Inferior parietal cortex (tissue), 1 donor: Measurements from ENCODE around the gene HTR3E.
"Not testable (repeated sequence)": the region's sequence is repeated elsewhere in the genome, so short reads cannot be mapped to it uniquely, and the experiment has no call there.

Experiments
- DNase-seq: peaks from one replicate; pipeline ENCODE4 v3.0.0-alpha.2; 2016; ENCODE audit errors: extremely low spot score

The HTR3E gene

GRCh38 chr3:184110316-184110725, 13.5 kb downstream of the HTR3E start:
- no peak for DNase-seq

DNA sequence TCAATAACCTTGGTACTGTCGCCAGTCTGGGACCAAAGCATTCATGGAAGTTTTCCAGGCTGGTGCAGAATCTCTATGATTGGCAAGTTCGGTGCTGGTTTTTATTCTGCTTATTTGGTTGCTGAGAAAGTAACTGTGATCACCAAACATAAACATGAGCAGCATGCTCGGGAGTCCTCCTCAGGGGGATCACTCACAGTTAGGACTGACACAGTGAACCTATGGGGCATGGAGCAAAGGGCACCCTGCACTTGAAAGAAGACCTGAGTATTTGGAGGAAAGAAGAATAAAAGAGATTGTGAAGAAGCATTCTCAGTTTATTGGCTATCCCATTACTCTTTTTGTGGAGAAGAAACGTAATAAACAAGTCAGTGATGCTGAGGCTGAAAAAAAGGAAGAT, 19.2 kb downstream of the HTR3E start:
- no peak for DNase-seq

- no peak for DNase-seq
Measured at GRCh38 chr3:184117636-184118035, 20.8 kb downstream of the HTR3E start.

DNA sequence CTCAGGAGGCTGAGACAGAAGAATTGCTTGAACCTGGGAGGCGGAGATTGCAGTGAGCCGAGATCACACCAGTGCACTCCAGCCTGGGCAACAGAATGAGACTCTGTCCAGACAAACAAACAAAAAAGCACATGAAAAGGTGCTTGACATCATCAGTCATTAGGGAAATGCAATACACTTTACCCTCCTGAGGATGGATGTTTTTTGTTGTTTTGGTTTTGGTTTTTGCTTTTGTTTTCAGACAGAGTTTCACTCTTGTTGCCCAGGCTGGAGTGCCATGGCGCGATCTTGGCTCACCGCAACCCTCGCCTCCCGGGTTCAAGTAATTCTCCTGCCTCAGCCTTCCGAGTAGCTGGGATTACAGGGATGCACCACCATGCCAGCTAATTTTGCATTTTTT, 24.2 kb downstream of the HTR3E start:
- DNase-seq: not testable (repeated sequence)

DNA sequence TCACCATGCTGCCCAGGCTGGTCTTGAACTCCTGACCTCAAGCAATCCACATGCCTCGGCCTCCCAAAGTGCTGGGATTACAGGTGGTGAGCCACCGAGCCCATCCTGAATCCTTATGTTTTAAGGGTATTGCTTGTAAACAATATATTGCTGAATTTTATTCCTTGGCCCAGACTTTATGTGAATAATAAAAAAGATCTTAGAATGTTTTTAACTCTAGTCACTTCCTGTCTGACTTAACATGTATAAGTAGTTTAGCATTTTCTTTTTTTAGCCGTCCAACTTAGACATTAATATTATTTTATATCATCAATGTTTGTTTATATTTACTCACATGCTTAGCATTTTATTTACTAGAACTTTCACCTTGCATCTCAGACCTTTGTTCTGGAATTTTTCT, 29.1 kb downstream of the HTR3E start:
- DNase-seq: no peak

- DNase-seq: no peak
Measured at GRCh38 chr3:184129012-184129411, 32.1 kb downstream of the HTR3E start.

DNA sequence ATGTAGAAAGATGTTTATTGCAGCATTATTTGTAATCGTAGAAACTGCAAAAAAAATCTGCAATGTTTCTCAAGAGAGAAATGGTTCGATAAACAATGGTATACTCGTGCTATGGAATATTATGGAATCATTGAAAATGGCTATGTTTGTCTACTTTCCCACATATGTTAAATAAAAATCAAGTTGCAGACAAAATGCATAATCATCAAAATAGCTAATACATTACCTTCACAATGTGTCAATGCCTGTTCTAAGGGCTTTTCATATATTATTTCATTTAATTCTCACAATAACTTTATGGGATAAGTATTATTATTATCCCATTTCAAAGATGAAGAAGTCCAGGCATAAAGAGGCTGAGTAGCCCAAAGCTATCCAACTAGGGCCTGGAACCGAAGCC, 36.1 kb downstream of the HTR3E start:
- no peak for DNase-seq

DNA sequence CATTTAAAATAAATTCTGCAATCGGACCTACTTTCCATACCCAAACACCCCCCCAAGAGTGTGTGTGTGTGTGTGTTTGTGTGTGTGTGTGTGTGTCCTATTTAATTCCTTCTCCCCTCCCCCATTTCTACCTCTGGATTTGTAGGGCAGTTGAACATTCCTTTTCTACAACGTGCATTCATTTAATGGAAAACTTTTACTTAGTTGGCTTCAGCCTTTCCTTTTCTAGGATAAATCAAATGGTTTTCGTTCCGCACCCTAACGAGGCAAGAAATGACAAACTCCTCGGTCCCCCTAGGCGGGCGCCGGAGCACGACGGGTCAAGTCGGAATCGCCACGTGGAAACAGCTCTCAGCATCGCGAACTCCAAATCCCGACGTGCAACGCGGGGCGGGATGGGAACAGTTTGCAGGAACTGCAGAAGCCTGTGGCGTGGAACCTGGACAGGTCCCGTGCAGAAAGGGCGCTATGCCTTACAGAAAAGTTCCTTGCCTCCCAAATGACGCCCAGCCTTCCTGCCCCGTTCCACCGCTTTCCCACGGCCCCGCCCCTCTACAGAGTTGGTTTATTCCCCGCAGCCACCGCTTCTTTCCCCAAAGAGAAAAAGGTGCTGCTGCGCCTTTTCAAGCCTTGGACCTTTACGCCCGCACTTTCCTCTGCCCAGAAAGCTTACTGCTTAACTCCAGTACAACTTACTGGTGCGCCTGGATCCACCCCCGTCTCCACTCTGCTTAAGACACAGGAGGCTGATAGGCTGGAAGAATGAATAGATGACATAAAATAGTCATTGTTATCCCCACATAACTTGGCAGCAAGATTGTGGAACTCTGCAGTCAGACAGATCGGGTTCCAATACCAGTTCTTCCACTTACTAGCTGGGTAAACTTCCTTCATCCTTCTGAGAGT, 37.2 kb downstream of the HTR3E start:
- peak; percentile 90 for DNase-seq

DNA sequence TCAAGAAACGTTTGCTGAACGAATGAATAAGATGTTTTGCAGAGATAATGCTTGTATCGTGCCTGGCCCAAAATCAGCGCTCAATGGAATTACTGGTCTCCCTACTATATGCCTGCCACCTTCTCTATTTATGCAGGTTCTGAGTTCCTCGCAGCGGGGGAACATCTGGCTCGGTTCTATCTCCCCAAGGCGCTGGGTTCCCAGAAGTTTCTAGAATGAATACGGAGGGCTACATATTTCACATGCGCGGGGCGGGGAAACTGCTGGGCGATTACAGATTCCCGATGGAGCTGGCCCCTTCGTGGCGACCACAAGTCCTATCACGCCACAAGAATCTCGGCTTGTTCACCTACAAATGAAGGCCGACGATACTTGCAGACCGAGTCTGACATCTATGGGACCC, 37.9 kb downstream of the HTR3E start:
- DNase-seq: peak; percentile 65

GRCh38 chr3:184135149-184135910, 38.5 kb downstream of the HTR3E start, which contains the start of gene EIF2B5:
EIF2B5 (plus strand) TSS chr3:184135358; CDS start chr3:184135386, 28 bp downstream.
- DNase-seq: peak; percentile 97

GRCh38 chr3:184135911-184136260, 39.0 kb downstream of the HTR3E start:
- DNase-seq: no peak

GRCh38 chr3:184140436-184140835, 43.6 kb downstream of the HTR3E start:
- no peak for DNase-seq

GRCh38 chr3:184142199-184142598, 45.3 kb downstream of the HTR3E start:
- no peak for DNase-seq

DNA sequence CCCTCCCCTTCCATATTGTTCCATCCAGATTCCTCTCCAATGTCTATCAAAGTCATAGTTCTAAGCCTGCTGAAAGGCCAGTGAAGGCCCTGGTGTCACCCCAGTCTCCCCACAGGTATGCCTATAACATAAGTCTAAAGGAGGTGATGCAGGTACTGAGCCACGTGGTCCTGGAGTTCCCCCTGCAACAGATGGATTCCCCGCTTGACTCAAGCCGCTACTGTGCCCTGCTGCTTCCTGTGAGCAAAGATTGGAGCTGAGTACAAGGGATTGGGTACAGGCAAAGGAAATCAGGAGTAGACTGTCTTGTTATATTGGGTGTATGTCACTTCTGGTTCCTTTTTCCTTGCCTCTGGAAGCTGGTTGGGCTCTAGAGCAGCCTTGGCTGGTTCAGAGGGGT, 46.5 kb downstream of the HTR3E start:
- no peak for DNase-seq

DNA sequence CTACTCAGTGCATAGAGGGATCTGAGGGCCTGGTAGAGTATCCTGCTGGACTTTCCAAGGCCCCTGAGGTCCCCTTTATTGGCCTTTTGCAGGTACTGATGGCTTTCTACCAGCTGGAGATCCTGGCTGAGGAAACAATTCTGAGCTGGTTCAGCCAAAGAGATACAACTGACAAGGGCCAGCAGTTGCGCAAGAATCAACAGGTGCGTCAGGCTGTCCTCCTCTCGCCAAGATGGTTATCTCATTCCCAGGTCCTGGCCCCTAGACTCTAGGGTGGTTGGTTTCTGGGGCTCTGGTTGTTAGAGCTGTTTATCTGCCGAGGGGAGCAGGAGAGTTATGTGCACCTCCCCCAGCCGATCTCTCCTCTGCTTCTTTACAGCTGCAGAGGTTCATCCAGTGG, 47.6 kb downstream of the HTR3E start:
- no peak for DNase-seq

DNA sequence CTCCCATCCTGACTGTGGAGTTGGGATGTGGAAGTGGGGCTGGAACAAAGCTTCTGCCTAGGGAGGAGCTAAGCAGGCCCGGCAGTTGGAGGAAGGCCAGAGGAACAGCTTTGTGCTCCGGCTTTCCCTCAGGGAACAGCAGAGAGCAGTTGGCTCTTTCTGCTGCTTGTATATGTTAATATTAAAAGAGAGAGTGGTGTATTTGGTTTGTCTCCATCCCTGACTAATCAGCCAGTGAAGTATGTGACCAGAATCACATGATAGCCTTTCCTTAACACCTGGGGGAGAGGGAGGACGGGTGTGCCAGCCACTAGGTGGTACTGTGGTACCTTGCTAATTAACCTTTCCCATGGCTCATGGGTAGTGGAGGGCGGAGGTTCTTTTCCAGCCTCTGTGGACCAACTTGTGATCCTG, 48.3 kb downstream of the HTR3E start:
- no peak for DNase-seq

- DNase-seq: no peak
Measured at GRCh38 chr3:184145751-184146270, 48.9 kb downstream of the HTR3E start.

- no peak for DNase-seq
Measured at GRCh38 chr3:184148076-184148475, 51.2 kb downstream of the HTR3E start.

GRCh38 chr3:184149123-184149522, 52.3 kb downstream of the HTR3E start:
- no peak for DNase-seq

DNA sequence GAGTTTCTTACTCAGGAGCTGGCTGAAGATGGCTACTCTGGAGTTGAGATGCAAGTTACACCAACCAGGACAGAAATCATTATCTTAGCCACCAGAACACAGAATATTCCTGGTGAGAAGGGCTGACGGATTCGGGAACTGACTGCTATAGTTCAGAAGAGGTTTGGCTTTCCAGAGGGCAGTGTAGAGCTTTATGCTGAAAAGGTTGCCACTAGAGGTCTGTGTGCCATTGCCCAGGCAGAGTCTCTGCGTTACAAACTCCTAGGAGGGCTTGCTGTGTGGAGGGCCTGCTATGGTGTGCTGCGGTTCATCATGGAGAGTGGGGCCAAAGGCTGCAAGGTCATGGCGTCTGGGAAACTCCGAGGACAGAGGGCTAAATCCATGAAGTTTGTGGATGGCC, 52.9 kb downstream of the HTR3E start:
- not testable (repeated sequence) for DNase-seq

- DNase-seq: peak; percentile 55
Measured at GRCh38 chr3:184154885-184155643, 58.2 kb downstream of the HTR3E start, which contains the start of gene DVL3. DVL3 (plus strand) TSS chr3:184155377; CDS start chr3:184155636, 259 bp downstream.
